PC-9 (cell line): Measurements from ENCODE around the gene CWF19L2. TPM values are rescaled to one million over a fixed set of nuclear protein-coding genes. Genes with fewer than 3 reads are reported as not detected.
"Not testable (repeated sequence)": the region's sequence is repeated elsewhere in the genome, so short reads cannot be mapped to it uniquely, and the experiment has no call there.

Experiments used
- BruUV-seq: library from RNA; stranded (reverse); fragments of 400-500 nt; replicated peaks from 2 replicates; lab custom pipeline; 2021; lab: Mats Ljungman, UMichigan
- CTCF ChIA-PET: fragments of 300-600 bp; sonication (Branson Sonifier 250); formaldehyde crosslinking; loops from one replicate; lab custom pipeline; 2022; ENCODE audit warnings: antibody characterized with exemption; lab: Charles Lee
- POLR2A ChIA-PET: fragments of 300-600 bp; sonication (Branson Sonifier 250); formaldehyde crosslinking; loops from one replicate; lab custom pipeline; 2022; ENCODE audit warnings: antibody characterized with exemption; ENCODE audit not compliant: unreplicated experiment; lab: Charles Lee
- DNase-seq, 2 experiments: peaks; one replicate each; pipeline versions ENCODE4 v3.0.0 to v3.0.0-alpha.2; 2015 to 2022; ENCODE audit warnings: mixed read lengths in 1 of 2
- H2AFZ ChIP-seq: fragments of 200-600 bp; sonication (generic); 2 replicates; pipeline ENCODE4 v1.8.1; 2017; ENCODE audit warnings: antibody characterized with exemption
- H3F3A ChIP-seq: fragments of 200-600 bp; sonication (generic); 2 replicates; pipeline ENCODE4 v1.8.1; 2017; ENCODE audit warnings: antibody characterized with exemption, mild to moderate bottlenecking, low read depth; ENCODE audit not compliant: insufficient read depth
- H3K27ac ChIP-seq: fragments of 200-600 bp; sonication (generic); 2 replicates; pipeline ENCODE4 v1.6.1; 2016; ENCODE audit warnings: mixed run types
- H3K27me3 ChIP-seq: fragments of 200-600 bp; sonication (generic); 2 replicates; pipeline ENCODE4 v1.6.1; 2016; ENCODE audit warnings: low read depth, mixed run types; ENCODE audit not compliant: insufficient read depth
- H3K36me3 ChIP-seq: fragments of 200-600 bp; sonication (generic); 2 replicates; pipeline ENCODE4 v1.6.1; 2016; ENCODE audit warnings: low read depth, mixed run types
- H3K4me1 ChIP-seq: fragments of 200-600 bp; sonication (generic); replicated peaks from 2 replicates; pipeline ENCODE4 v1.6.1; 2016; ENCODE audit warnings: mixed run types; ENCODE audit not compliant: insufficient read depth
- H3K4me2 ChIP-seq: fragments of 200-600 bp; sonication (generic); 2 replicates; pipeline ENCODE4 v1.6.1; 2017; ENCODE audit warnings: mixed run types
- H3K4me3 ChIP-seq: fragments of 200-600 bp; sonication (generic); 2 replicates; pipeline ENCODE4 v1.6.1; 2016; ENCODE audit warnings: mixed run types
- H3K79me2 ChIP-seq: fragments of 200-600 bp; sonication (generic); 2 replicates; pipeline ENCODE4 v1.6.1; 2017; ENCODE audit warnings: low read depth, mixed run types
- H3K9me2 ChIP-seq: fragments of 200-600 bp; sonication (generic); 2 replicates; pipeline ENCODE4 v1.8.1; 2017; ENCODE audit warnings: mild to moderate bottlenecking; ENCODE audit not compliant: insufficient read depth
- H3K9me3 ChIP-seq: fragments of 200-600 bp; sonication (generic); 2 replicates; pipeline ENCODE4 v1.8.1; 2016; ENCODE audit warnings: low read depth; ENCODE audit not compliant: insufficient read depth
- H4K20me1 ChIP-seq: fragments of 200-600 bp; sonication (generic); 2 replicates; pipeline ENCODE4 v1.8.1; 2017; ENCODE audit not compliant: insufficient read depth
- CTCF ChIP-seq: fragments of 200-600 bp; sonication (generic); conservative IDR thresholded peaks from 2 replicates; pipeline ENCODE4 v1.6.1; 2017; ENCODE audit warnings: mixed run types, antibody characterized with exemption, mild to moderate bottlenecking, moderate library complexity
- EZH2 ChIP-seq: fragments of 200-600 bp; sonication (generic); IDR thresholded peaks from 2 replicates; pipeline ENCODE4 v1.8.0; 2017; ENCODE audit warnings: antibody characterized with exemption, low read depth
- intact Hi-C: fragments of 100-400 bp; cut with micrococcal nuclease; formaldehyde crosslinking; loops from one replicate; pipeline ENCODE4 v1.10.0; 2022; ENCODE audit not compliant: unreplicated experiment
- total RNA-seq: library from RNA; stranded (reverse); gene quantifications from 2 replicates; pipeline ENCODE4 v1.2.3, GENCODE V29; 2021

The CWF19L2 gene
- total RNA-seq, 1 experiment from 2014 or later, result 12.1 TPM

- no peak for TF ChIP-seq CTCF
- TF ChIP-seq EZH2, result no peak
- H3K36me3 ChIP-seq, result peaks cover 18% of the 10 kb centered on the region
- H3K4me3 ChIP-seq, result no peak overlapping the region
- no peaks in the 10 kb centered on the region for H4K20me1 ChIP-seq
- no peak overlapping the region for H3K4me2 ChIP-seq
- H3F3A ChIP-seq, result no peaks in the 10 kb centered on the region
- H3K9me2 ChIP-seq, result 0 out of 2 replicates have a peak, but pooled peaks cover 5% of the 10 kb centered on the region
- H3K4me1 ChIP-seq, result peaks cover 6% of the 10 kb centered on the region
- H3K27ac ChIP-seq, result no peak overlapping the region
- CTCF ChIA-PET, result no interaction called here
- BruUV-seq, result no TSS peak
- H3K27me3 ChIP-seq, result no peaks in the 10 kb centered on the region
- DNase-seq, result no peak
- intact Hi-C loops, result no loop called here
- H3K79me2 ChIP-seq, result no peaks in the 10 kb centered on the region
- no peaks in the 10 kb centered on the region for H3K9me3 ChIP-seq
- POLR2A ChIA-PET, result no interaction called here
- H2AFZ ChIP-seq, result no peak overlapping the region
These were observed 65.0 kb downstream of the CWF19L2 start for GRCh38 chr11:107392611-107393010.

GRCh38 chr11:107390701-107391100, 66.9 kb downstream of the CWF19L2 start:
- H3K9me3 ChIP-seq, DNase-seq, H3K9me2 ChIP-seq, H3K4me2 ChIP-seq, BruUV-seq, POLR2A ChIA-PET, H3K79me2 ChIP-seq, H3K4me3 ChIP-seq, H2AFZ ChIP-seq, H3K4me1 ChIP-seq, H3K27ac ChIP-seq, H4K20me1 ChIP-seq, intact Hi-C loops, CTCF ChIA-PET, H3K27me3 ChIP-seq, H3F3A ChIP-seq: not testable (repeated sequence)
- H3K36me3 ChIP-seq, result peaks cover 13% of the 10 kb centered on the region

GRCh38 chr11:107387666-107388065, 70.0 kb downstream of the CWF19L2 start:
- DNase-seq, result no peak
- CTCF ChIA-PET, result no interaction called here
- Histone ChIP-seq H3K4me2 (no peak overlapping the region), H3K27ac (no peak overlapping the region), H3K9me3 (no peaks in the 10 kb centered on the region), H3K4me3 (no peak overlapping the region), H3K4me1 (peaks cover 33% of the 10 kb centered on the region), H3K27me3 (no peaks in the 10 kb centered on the region), H3K9me2 (no peaks in the 10 kb centered on the region), H3F3A (peaks cover 11% of the 10 kb centered on the region; the same call in 1 of the 2 replicates), H2AFZ (no peak overlapping the region), H3K79me2 (no peaks in the 10 kb centered on the region), H3K36me3 (peaks cover 13% of the 10 kb centered on the region), H4K20me1 (no peaks in the 10 kb centered on the region)
- POLR2A ChIA-PET, result no interaction called here
- TF ChIP-seq CTCF, result no peak
- TF ChIP-seq EZH2, result no peak
- no TSS peak for BruUV-seq
- intact Hi-C loops, result no loop called here
